Left lung (tissue), 10 donors: ENCODE results near the gene CARNS1. TPM values are rescaled to one million over a fixed set of nuclear protein-coding genes. Genes with fewer than 3 reads are reported as not detected.
A peak's percentile ranks its signal among the peaks of the same experiment; 100 is the strongest.

Experiments
- ATAC-seq: fragments of 200-7000 bp; cut with Tn5 transposase; one replicate; pipeline ENCODE4 v1.9.1; 2020; ENCODE audit warnings: moderate library complexity
- DNase-seq, 4 donors: peaks; one replicate each; pipeline ENCODE4 v3.0.0-alpha.2; 2013 to 2020
- H3K27ac ChIP-seq, 2 donors: fragments of 200-600 bp; sonication (generic) in 1 of 2; one replicate each; pipeline versions ENCODE4 v1.5.0 to v1.8.0; 2020 to 2021
- H3K27me3 ChIP-seq, 2 donors: fragments of 200-600 bp; sonication (generic) in 1 of 2; one replicate each; pipeline versions ENCODE4 v1.5.0 to v1.8.0; 2020 to 2021
- H3K36me3 ChIP-seq, 2 donors: fragments of 200-600 bp; sonication (generic) in 1 of 2; one replicate each; pipeline versions ENCODE4 v1.5.0 to v1.8.0; 2020 to 2021
- H3K4me1 ChIP-seq, 2 donors: fragments of 200-600 bp; one replicate each; pipeline ENCODE4 v1.8.0; 2021
- H3K4me3 ChIP-seq, 2 donors: fragments of 200-600 bp; sonication (generic) in 1 of 2; one replicate each; pipeline versions ENCODE4 v1.5.0 to v1.8.0; 2020 to 2021; ENCODE audit warnings: mild to moderate bottlenecking in 1 of 2
- H3K9me3 ChIP-seq, 2 donors: fragments of 200-600 bp; sonication (generic) in 1 of 2; one replicate each; pipeline versions ENCODE4 v1.5.0 to v1.8.0; 2020 to 2021
- intact Hi-C, 2 donors: fragments of 100-400 bp; cut with DNase I; formaldehyde crosslinking; loops; one replicate each; pipeline versions ENCODE4 v1.11.2 to v1.14.2; 2022
- polyA plus RNA-seq, 6 donors: library from polyadenylated mRNA; unstranded; fragments of 120-200 nt; gene quantifications; one replicate each; pipeline ENCODE4 v1.2.1, GENCODE V29; 2013; ENCODE audit not compliant: insufficient read length in 6 of 6
- total RNA-seq, 2 donors: library from RNA; stranded (reverse); fragmentation: NEBNext Ultra II Directional; extraction: Animal tissue kit (Norgen Biotek cat#: 25700); gene quantifications; one replicate each; pipeline ENCODE4 v1.2.1, GENCODE V29; 2021
- TF ChIP-seq, protein P1 (sequence below), 2 donors: fragments of 200-600 bp; sonication (generic) in 1 of 2; IDR thresholded peaks; one replicate each; pipeline versions ENCODE4 v1.5.0 to v1.8.0; 2021; ENCODE audit warnings: antibody characterized with exemption in 2 of 2
- donor health status: DM: no; HTN: yes; CAD: no.
- donor health status: DM: no; HTN: no; CAD: no.

The CARNS1 gene
- total and polyA plus RNA-seq, 8 donors, result 0.71 to 5.6 (median 3.1) TPM

DNA sequence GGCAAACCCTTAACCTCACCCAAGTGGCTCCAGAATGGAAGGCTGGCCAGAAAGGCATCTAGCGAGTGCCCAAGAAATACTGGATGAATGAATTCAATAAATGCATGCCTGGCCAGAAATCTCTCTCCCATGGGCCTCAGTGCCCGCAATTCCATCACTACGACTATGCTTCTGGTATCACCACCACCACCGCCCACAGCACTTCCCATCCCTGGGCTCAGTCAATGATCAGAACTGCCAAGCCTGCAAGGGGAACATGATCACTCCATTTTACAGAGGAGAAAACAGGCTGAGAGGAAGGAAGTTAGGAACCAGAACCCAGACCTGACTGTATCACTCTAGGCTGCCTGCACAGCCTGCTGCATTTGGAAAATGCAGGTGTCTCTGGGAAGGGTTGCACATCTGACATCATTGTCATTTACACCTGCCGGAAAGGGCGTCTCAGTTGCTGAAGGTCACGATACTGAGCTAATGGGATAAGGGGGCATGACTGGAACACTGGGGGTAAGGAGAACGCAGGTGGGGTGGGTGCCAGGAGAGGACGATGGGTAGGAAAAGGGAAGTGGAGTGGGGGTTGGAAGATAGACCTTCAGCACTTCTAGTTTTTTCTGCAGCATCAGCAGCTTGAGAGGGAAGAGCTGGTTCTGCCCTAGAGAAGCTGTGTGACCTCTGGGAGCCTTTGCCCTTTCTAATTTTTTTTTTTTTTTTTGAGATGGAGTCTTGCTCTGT lies 33.8 kb downstream of the CARNS1 start:
- DNase-seq, result no peak

GRCh38 chr11:67450796-67451657 lies 35.5 kb downstream of the CARNS1 start:
- intact Hi-C loops, result no loop called here
- Histone ChIP-seq H3K27me3 (no peaks in the 10 kb centered on the region), H3K4me1 (peaks cover 0 to 14% of the 10 kb centered on the region in 2 donors), H3K4me3 (no peak overlapping the region), H3K27ac (no peak overlapping the region), H3K9me3 (no peaks in the 10 kb centered on the region), H3K36me3 (no peaks in the 10 kb centered on the region)
- peak in 1 of 4 donors; percentile 72 for DNase-seq
- TF ChIP-seq, protein P1, sequence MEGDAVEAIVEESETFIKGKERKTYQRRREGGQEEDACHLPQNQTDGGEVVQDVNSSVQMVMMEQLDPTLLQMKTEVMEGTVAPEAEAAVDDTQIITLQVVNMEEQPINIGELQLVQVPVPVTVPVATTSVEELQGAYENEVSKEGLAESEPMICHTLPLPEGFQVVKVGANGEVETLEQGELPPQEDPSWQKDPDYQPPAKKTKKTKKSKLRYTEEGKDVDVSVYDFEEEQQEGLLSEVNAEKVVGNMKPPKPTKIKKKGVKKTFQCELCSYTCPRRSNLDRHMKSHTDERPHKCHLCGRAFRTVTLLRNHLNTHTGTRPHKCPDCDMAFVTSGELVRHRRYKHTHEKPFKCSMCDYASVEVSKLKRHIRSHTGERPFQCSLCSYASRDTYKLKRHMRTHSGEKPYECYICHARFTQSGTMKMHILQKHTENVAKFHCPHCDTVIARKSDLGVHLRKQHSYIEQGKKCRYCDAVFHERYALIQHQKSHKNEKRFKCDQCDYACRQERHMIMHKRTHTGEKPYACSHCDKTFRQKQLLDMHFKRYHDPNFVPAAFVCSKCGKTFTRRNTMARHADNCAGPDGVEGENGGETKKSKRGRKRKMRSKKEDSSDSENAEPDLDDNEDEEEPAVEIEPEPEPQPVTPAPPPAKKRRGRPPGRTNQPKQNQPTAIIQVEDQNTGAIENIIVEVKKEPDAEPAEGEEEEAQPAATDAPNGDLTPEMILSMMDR (IDR thresholded peaks at IDR 0.05), result no peak
- ATAC-seq, result no peak

More for the DNA sequence above, 33.8 kb downstream of the CARNS1 start:
- ATAC-seq, result peak; percentile 68
- Histone ChIP-seq H3K36me3 (no peaks in the 10 kb centered on the region), H3K4me1 (peaks cover 0 to 24% of the 10 kb centered on the region in 2 donors), H3K27me3 (no peaks in the 10 kb centered on the region), H3K27ac (peak overlapping the region in 1 of 2 donors; percentile 33), H3K9me3 (no peaks in the 10 kb centered on the region), H3K4me3 (no peak overlapping the region)
- intact Hi-C loops, result no loop called here
- TF ChIP-seq, protein P1 (IDR thresholded peaks at IDR 0.05), result no peak

- no peak overlapping the region for H3K27ac ChIP-seq
Observed at GRCh38 chr11:67451658-67451976, 36.1 kb downstream of the CARNS1 start.

GRCh38 chr11:67452141-67452952 lies 36.9 kb downstream of the CARNS1 start, which contains the start of gene GPR152:
Gene GPR152, minus strand, starts transcription at chr11:67452729. Its CDS starts 5 bp downstream, at chr11:67452724.
- Histone ChIP-seq H3K27ac (peak within 1 kb of the TSS; percentile 13 to 50), H3K9me3 (no peaks in the 10 kb centered on the region), H3K27me3 (no peaks in the 10 kb centered on the region), H3K4me1 (peaks cover 0 to 14% of the 10 kb centered on the region in 2 donors), H3K4me3 (peak within 1 kb of the TSS in 1 of 2 donors; percentile 27), H3K36me3 (no peaks in the 10 kb centered on the region)
- DNase-seq (peak in 1 of 4 donors; percentile 57), ATAC-seq (peak; percentile 25)
- intact Hi-C loops, result no loop called here
- TF ChIP-seq, protein P1 (IDR thresholded peaks at IDR 0.05), result no peak

More at GRCh38 chr11:67451658-67451976, 36.1 kb downstream of the CARNS1 start:
- DNase-seq (peak in 1 of 4 donors; percentile 71), ATAC-seq (no peak)
- TF ChIP-seq, protein P1 (IDR thresholded peaks at IDR 0.05), result no peak
- Histone ChIP-seq H3K9me3 (no peaks in the 10 kb centered on the region), H3K4me1 (peaks cover 0 to 14% of the 10 kb centered on the region in 2 donors), H3K36me3 (no peaks in the 10 kb centered on the region), H3K27me3 (no peaks in the 10 kb centered on the region), H3K4me3 (no peak overlapping the region)
- intact Hi-C loops, result no loop called here
